ENCODE data around the gene ITM2B. TPM values are rescaled to one million over a fixed set of nuclear protein-coding genes. Genes with fewer than 3 reads are reported as not detected.

The ITM2B gene
- total and polyA plus RNA-seq, 2 donors (not counting 1 experiment from before 2014, with no cell fraction given), result 122 to 177 TPM

- no peaks in the 10 kb centered on the region for H3K79me2 ChIP-seq (ENCODE audit: control insufficient read depth, insufficient read depth, low read length)
- TF ChIP-seq EZH2 (IDR thresholded peaks at IDR 0.05; ENCODE audit: borderline replicate concordance, insufficient read depth, low read depth, low read length, poor library complexity, severe bottlenecking) (no peak), CTCF (IDR thresholded peaks at IDR 0.05) (no peak)
- CTCF ChIA-PET, result interaction anchor here (1.0 to 2.7 kb wide), 7 partner anchors 19 to 171 kb away, joined by 3 to 6 read pairs (median 3); partner anchors contain the start of genes ITM2B and MED4
- Mint-ChIP-seq H3K27ac (peak overlapping the region; percentile 92), H3K27me3 (no peaks in the 10 kb centered on the region), H3K9me3 (ENCODE audit: insufficient read depth) (no peaks in the 10 kb centered on the region), H3K4me1 (peaks cover 51% of the 10 kb centered on the region), H3K4me3 (peak overlapping the region; percentile 21)
- no peak for ATAC-seq (ENCODE audit: low read depth)
- DNase-seq, result no peak
- no peak overlapping the region for H2AFZ ChIP-seq (ENCODE audit: insufficient read depth, low read depth, low read length, poor library complexity, severe bottlenecking)
- H3K27ac ChIP-seq (ENCODE audit: low read length in 2 of 2), result peak overlapping the region; percentile 67 to 80
- peak overlapping the region; percentile 46 for H3K9ac ChIP-seq (ENCODE audit: low read length)
- no peaks in the 10 kb centered on the region for H3K27me3 ChIP-seq (replicated peaks in 1 of 4; ENCODE audit: control extremely low read depth in 1 of 4, control insufficient read depth in 3 of 4, insufficient read depth in 4 of 4, low read length in 3 of 4)
- H4K20me1 ChIP-seq (ENCODE audit: control insufficient read depth, insufficient read depth, low read length, poor library complexity, severe bottlenecking), result no peaks in the 10 kb centered on the region
- H3K4me1 ChIP-seq (ENCODE audit: control insufficient read depth in 2 of 2, insufficient read depth in 2 of 2, low read length in 2 of 2), result peaks cover 44 to 47% of the 10 kb centered on the region in 2 donors
- peak overlapping the region; percentile 78 for H3K4me2 ChIP-seq (replicated peaks; ENCODE audit: low read depth, low read length, poor library complexity, severe bottlenecking)
- peaks cover 2 to 22% of the 10 kb centered on the region in 2 experiments for H3K36me3 ChIP-seq (replicated peaks in 1 of 2; ENCODE audit: control extremely low read depth in 1 of 2, control insufficient read depth in 1 of 2, extremely low read depth in 1 of 2, insufficient read depth in 2 of 2, low read length in 1 of 2)
- peaks cover 0 to 1% (median 0%) of the 10 kb centered on the region in 3 donors for H3K9me3 ChIP-seq (ENCODE audit: control extremely low read depth in 1 of 3, control insufficient read depth in 2 of 3, insufficient read depth in 1 of 3, low read length in 2 of 3)
- POLR2A ChIA-PET, result interaction anchor here (2.4 kb wide), 1 partner anchor 38 kb away, joined by 11 read pairs; the partner anchor contains the start of gene RB1
- peak overlapping the region in 1 of 5 experiments; percentile 53 for H3K4me3 ChIP-seq (ENCODE audit: control extremely low read depth in 1 of 5, extremely low read depth in 1 of 5, insufficient read depth in 1 of 5, low read depth in 2 of 5, low read length in 4 of 5)
- intact Hi-C loops (cut with micrococcal nuclease), result loop anchor here (2.0 kb wide), 1 partner anchor 21 kb away; no protein-coding TSS in a partner anchor
Observed at GRCh38 chr13:48266150-48266549, 33.1 kb downstream of the ITM2B start.
